Sigmoid colon (tissue), 4 donors: ENCODE measurements around the gene SLC22A4.

ENCODE experiments used
- CTCF ChIP-seq, 4 experiments: fragments of 450-650 bp in 3 of 4; fragments of 200-600 bp in 1 of 4; IDR thresholded peaks; one replicate each; pipeline ENCODE4 v1.5.1; 2016 to 2019; ENCODE audit warnings: antibody characterized with exemption in 4 of 4, mild to moderate bottlenecking in 3 of 4, moderate library complexity in 2 of 4
- POLR2A ChIP-seq, 2 donors: fragments of 450-650 bp; IDR thresholded peaks; one replicate each; pipeline ENCODE4 v1.6.1; 2016; ENCODE audit warnings: antibody characterized with exemption in 2 of 2, mild to moderate bottlenecking in 2 of 2, moderate library complexity in 2 of 2
- POLR2AphosphoS5 ChIP-seq, 4 donors: sonication (generic); formaldehyde crosslinking; IDR thresholded peaks; one replicate each; pipeline ENCODE4 v1.6.1; 2017; ENCODE audit warnings: antibody characterized with exemption in 4 of 4

- TF ChIP-seq CTCF (IDR thresholded peaks at IDR 0.05): no peak
- TF ChIP-seq POLR2AphosphoS5 (IDR thresholded peaks at IDR 0.05): no peak
- TF ChIP-seq POLR2A (IDR thresholded peaks at IDR 0.05): no peak
Measured at GRCh38 chr5:132251220-132251725, 42.9 kb upstream of the SLC22A4 start.
